Thymus (tissue), 11 donors: ENCODE measurements around the gene SOX10. TPM values are rescaled to one million over a fixed set of nuclear protein-coding genes. Genes with fewer than 3 reads are reported as not detected.

Source experiments
- DNase-seq, 9 donors: peaks; one replicate each; pipeline ENCODE4 v3.0.0-alpha.2; 2013; ENCODE audit warnings: low spot score in 9 of 9, low read depth in 6 of 9, missing footprints in 1 of 9
- H3K27ac ChIP-seq, 2 donors: one replicate each; pipeline ENCODE4 v1.5.1; 2013; ENCODE audit warnings: control low read depth in 1 of 2, low read depth in 1 of 2, low read length in 1 of 2, mild to moderate bottlenecking in 1 of 2, moderate library complexity in 1 of 2
- H3K27me3 ChIP-seq, 2 donors: one replicate each; pipeline ENCODE4 v1.5.1; 2013; ENCODE audit warnings: low read length in 1 of 2; ENCODE audit not compliant: control insufficient read depth in 2 of 2, insufficient read depth in 1 of 2
- H3K36me3 ChIP-seq, 2 donors: one replicate each; pipeline ENCODE4 v1.5.1; 2013; ENCODE audit warnings: low read length in 1 of 2, mild to moderate bottlenecking in 1 of 2, moderate library complexity in 1 of 2; ENCODE audit not compliant: control insufficient read depth in 2 of 2, insufficient read depth in 2 of 2
- H3K4me1 ChIP-seq, 2 donors: one replicate each; pipeline ENCODE4 v1.5.1; 2013; ENCODE audit warnings: low read length in 2 of 2; ENCODE audit not compliant: control insufficient read depth in 2 of 2, insufficient read depth in 2 of 2
- H3K4me3 ChIP-seq, 2 donors: one replicate each; pipeline ENCODE4 v1.5.1; 2013; ENCODE audit warnings: low read length in 2 of 2, control low read depth in 1 of 2, mild to moderate bottlenecking in 1 of 2
- H3K9me3 ChIP-seq, 2 donors: one replicate each; pipeline ENCODE4 v1.5.1; 2013; ENCODE audit warnings: low read length in 1 of 2, mild to moderate bottlenecking in 1 of 2; ENCODE audit not compliant: control insufficient read depth in 2 of 2, insufficient read depth in 1 of 2
- WGBS: extraction: QIAGEN DNeasy Blood & Tissue Kit; methylation state at CpG from one replicate; pipeline ENCODE4 v1.1.7; 2013; 5-methylcytosine and 5-hydroxymethylcytosine counted together
- polyA plus RNA-seq: library from polyadenylated mRNA; stranded (reverse); fragments of 200-250 nt; gene quantifications from one replicate; pipeline ENCODE4 v1.2.3, GENCODE V29; 2013
- total RNA-seq: library from RNA; stranded (reverse); fragments of 120-200 nt; gene quantifications from one replicate; pipeline ENCODE4 v1.2.4, GENCODE V29; 2013
- donor health status: healthy.

SOX10 gene
- total and polyA plus RNA-seq, 2 donors: under 0.01 to 0.43 TPM

- DNase-seq: no peak
- WGBS: 96% methylated on average over 11 of the region's 11 CpGs
- H3K27me3 ChIP-seq: no peaks in the 10 kb centered on the region
- peaks cover 3 to 8% of the 10 kb centered on the region in 2 donors for H3K4me1 ChIP-seq
- H3K9me3 ChIP-seq: no peaks in the 10 kb centered on the region
- H3K36me3 ChIP-seq: peaks cover 19 to 39% of the 10 kb centered on the region in 2 donors
- H3K27ac ChIP-seq: no peak overlapping the region
- H3K4me3 ChIP-seq: no peak overlapping the region
Measured at GRCh38 chr22:37930270-37930951, 53.9 kb downstream of the SOX10 start.

- DNase-seq: no peak
- no peak overlapping the region for H3K4me3 ChIP-seq
- no peaks in the 10 kb centered on the region for H3K27me3 ChIP-seq
- H3K4me1 ChIP-seq: peaks cover 3 to 8% of the 10 kb centered on the region in 2 donors
- no peak overlapping the region for H3K27ac ChIP-seq
- no peaks in the 10 kb centered on the region for H3K9me3 ChIP-seq
- H3K36me3 ChIP-seq: peaks cover 19 to 48% of the 10 kb centered on the region in 2 donors
- 98% methylated on average over 5 of the region's 5 CpGs for WGBS
Measured at GRCh38 chr22:37929390-37929789, 55.0 kb downstream of the SOX10 start.

GRCh38 chr22:37927637-37927936 is 56.8 kb downstream of the SOX10 start:
- no peaks in the 10 kb centered on the region for H3K9me3 ChIP-seq
- H3K27ac ChIP-seq: no peak overlapping the region
- no peak overlapping the region for H3K4me3 ChIP-seq
- DNase-seq: no peak
- no peaks in the 10 kb centered on the region for H3K27me3 ChIP-seq
- H3K36me3 ChIP-seq: peaks cover 16 to 47% of the 10 kb centered on the region in 2 donors
- no peaks in the 10 kb centered on the region for H3K4me1 ChIP-seq
- 97% methylated on average over 5 of the region's 5 CpGs for WGBS

- H3K27me3 ChIP-seq: no peaks in the 10 kb centered on the region
- no peak overlapping the region for H3K4me3 ChIP-seq
- WGBS: 97% methylated on average over 32 of the region's 32 CpGs
- no peaks in the 10 kb centered on the region for H3K9me3 ChIP-seq
- DNase-seq: no peak
- H3K36me3 ChIP-seq: peaks cover 14 to 41% of the 10 kb centered on the region in 2 donors
- H3K4me1 ChIP-seq: no peaks in the 10 kb centered on the region
- no peak overlapping the region for H3K27ac ChIP-seq
Measured at GRCh38 chr22:37926771-37927636, 57.4 kb downstream of the SOX10 start.

GRCh38 chr22:37926358-37926757 is 58.0 kb downstream of the SOX10 start:
- Histone ChIP-seq H3K9me3 (no peaks in the 10 kb centered on the region), H3K36me3 (peaks cover 17 to 37% of the 10 kb centered on the region in 2 donors), H3K4me3 (no peak overlapping the region), H3K27ac (no peak overlapping the region), H3K27me3 (no peaks in the 10 kb centered on the region), H3K4me1 (no peaks in the 10 kb centered on the region)
- no peak for DNase-seq
- 98% methylated on average over 7 of the region's 7 CpGs for WGBS

GRCh38 chr22:37925767-37926166 is 58.6 kb downstream of the SOX10 start:
- Histone ChIP-seq H3K27ac (no peak overlapping the region), H3K4me1 (no peaks in the 10 kb centered on the region), H3K27me3 (no peaks in the 10 kb centered on the region), H3K36me3 (peaks cover 17 to 37% of the 10 kb centered on the region in 2 donors), H3K9me3 (no peaks in the 10 kb centered on the region), H3K4me3 (no peak overlapping the region)
- no peak for DNase-seq
- WGBS: 93% methylated on average over 15 of the region's 15 CpGs

GRCh38 chr22:37925330-37925729 is 59.0 kb downstream of the SOX10 start:
- H3K36me3 ChIP-seq: peaks cover 17 to 37% of the 10 kb centered on the region in 2 donors
- 95% methylated on average over 3 of the region's 3 CpGs for WGBS
- H3K9me3 ChIP-seq: no peaks in the 10 kb centered on the region
- no peak overlapping the region for H3K27ac ChIP-seq
- DNase-seq: no peak
- no peaks in the 10 kb centered on the region for H3K27me3 ChIP-seq
- no peak overlapping the region for H3K4me3 ChIP-seq
- H3K4me1 ChIP-seq: no peaks in the 10 kb centered on the region

- Histone ChIP-seq H3K27me3 (no peaks in the 10 kb centered on the region), H3K27ac (no peak overlapping the region), H3K36me3 (peaks cover 17 to 31% of the 10 kb centered on the region in 2 donors), H3K4me1 (no peaks in the 10 kb centered on the region), H3K9me3 (no peaks in the 10 kb centered on the region), H3K4me3 (no peak overlapping the region)
- 97% methylated on average over 18 of the region's 18 CpGs for WGBS
- no peak for DNase-seq
Measured at GRCh38 chr22:37924386-37925065, 59.8 kb downstream of the SOX10 start.

- 97% methylated on average over 4 of the region's 4 CpGs for WGBS
- no peaks in the 10 kb centered on the region for H3K9me3 ChIP-seq
- no peaks in the 10 kb centered on the region for H3K4me1 ChIP-seq
- no peak overlapping the region for H3K4me3 ChIP-seq
- no peak for DNase-seq
- H3K36me3 ChIP-seq: peaks cover 17 to 33% of the 10 kb centered on the region in 2 donors
- H3K27me3 ChIP-seq: no peaks in the 10 kb centered on the region
- H3K27ac ChIP-seq: no peak overlapping the region
Measured at GRCh38 chr22:37923927-37924326, 60.4 kb downstream of the SOX10 start.
